Stimulated activated CD8-positive, alpha-beta memory T cell treated with anti-CD3 and anti-CD28 coated beads, Interleukin-4, amount 100 ng/mL, for 1 hour (primary cell): ENCODE measurements around the gene INPP5D.
A peak's percentile ranks its signal among the peaks of the same experiment; 100 is the strongest.

Source experiments
- DNase-seq, 2 donors: peaks; one replicate each; pipeline ENCODE4 v3.0.0-alpha.2; 2020; ENCODE audit warnings: low read depth in 2 of 2, low spot score in 1 of 2

The INPP5D gene

GRCh38 chr2:233233618-233234230 lies 173.6 kb downstream of the INPP5D start:
- no peak for DNase-seq

GRCh38 chr2:233234264-233234663 lies 174.1 kb downstream of the INPP5D start:
- DNase-seq = no peak

GRCh38 chr2:233234996-233235395 lies 174.9 kb downstream of the INPP5D start:
- DNase-seq = no peak

- DNase-seq = no peak
Observed at GRCh38 chr2:233235977-233236376, 175.8 kb downstream of the INPP5D start.

- no peak for DNase-seq
Observed at GRCh38 chr2:233236820-233237589, 176.9 kb downstream of the INPP5D start.

- no peak for DNase-seq
Observed at GRCh38 chr2:233240897-233241296, 180.8 kb downstream of the INPP5D start.

GRCh38 chr2:233241803-233242202 lies 181.7 kb downstream of the INPP5D start:
- DNase-seq = no peak

- DNase-seq = no peak
Observed at GRCh38 chr2:233242231-233242927, 182.2 kb downstream of the INPP5D start.

GRCh38 chr2:233243348-233243747 lies 183.2 kb downstream of the INPP5D start:
- no peak for DNase-seq

GRCh38 chr2:233244818-233245217 lies 184.7 kb downstream of the INPP5D start:
- no peak for DNase-seq

GRCh38 chr2:233245406-233245805 lies 185.3 kb downstream of the INPP5D start:
- no peak for DNase-seq

- DNase-seq = no peak
Observed at GRCh38 chr2:233247116-233247515, 187.0 kb downstream of the INPP5D start.

- peak in 1 of 2 donors; percentile 26 for DNase-seq
Observed at GRCh38 chr2:233247744-233248143, 187.6 kb downstream of the INPP5D start.

- no peak for DNase-seq
Observed at GRCh38 chr2:233248999-233249398, 188.9 kb downstream of the INPP5D start.

- no peak for DNase-seq
Observed at GRCh38 chr2:233250568-233250967, 190.4 kb downstream of the INPP5D start.

GRCh38 chr2:233250985-233251305 lies 190.8 kb downstream of the INPP5D start:
- DNase-seq = no peak

- DNase-seq = peak; percentile 77 to 92
Observed at GRCh38 chr2:233251306-233252116, 191.4 kb downstream of the INPP5D start, which contains the start of gene ATG16L1. Gene ATG16L1 (plus strand): TSS chr2:233251673. CDS start chr2:233251828, 155 bp downstream.

- DNase-seq = no peak
Observed at GRCh38 chr2:233252227-233252626, 192.1 kb downstream of the INPP5D start.

- no peak for DNase-seq
Observed at GRCh38 chr2:233255151-233255550, 195.0 kb downstream of the INPP5D start.

- no peak for DNase-seq
Observed at GRCh38 chr2:233256048-233256447, 195.9 kb downstream of the INPP5D start.
